HG03378 (cell line): Measurements from ENCODE around the gene SF3B6.
"Not testable (repeated sequence)": the region's sequence is repeated elsewhere in the genome, so short reads cannot be mapped to it uniquely, and the experiment has no call there.

Experiments used
- ATAC-seq: cut with Tn5 transposase; IDR thresholded peaks from one replicate; pipeline ENCODE4 v1.9.1; 2021; ENCODE audit warnings: mild to moderate bottlenecking, moderate library complexity; ENCODE audit not compliant: unreplicated experiment

Gene SF3B6

DNA sequence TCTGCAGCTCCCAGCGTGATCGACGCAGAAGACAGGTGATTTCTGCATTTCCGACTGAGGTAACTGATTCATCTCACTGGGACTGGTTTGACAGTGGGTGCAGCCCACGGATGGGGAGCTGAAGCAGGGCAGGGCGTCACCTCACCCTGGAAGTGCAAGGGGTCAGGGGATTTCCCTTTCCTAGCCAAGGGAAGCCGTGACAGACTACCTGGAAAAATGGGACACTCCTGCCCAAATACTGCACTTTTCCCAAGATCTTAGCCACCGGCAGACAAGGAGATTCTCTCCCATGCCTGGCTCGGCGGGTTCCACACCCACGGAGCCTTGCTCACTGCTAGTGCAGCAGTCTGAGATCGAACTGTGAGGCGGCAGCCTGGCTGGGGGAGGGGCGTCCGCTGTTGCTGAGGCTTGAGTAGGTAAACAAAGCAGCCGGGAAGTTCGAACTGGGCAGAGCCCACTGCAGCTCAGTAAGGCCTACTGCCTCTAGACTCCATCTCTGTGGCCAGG is 19.1 kb upstream of the SF3B6 start:
- ATAC-seq, result not testable (repeated sequence)

DNA sequence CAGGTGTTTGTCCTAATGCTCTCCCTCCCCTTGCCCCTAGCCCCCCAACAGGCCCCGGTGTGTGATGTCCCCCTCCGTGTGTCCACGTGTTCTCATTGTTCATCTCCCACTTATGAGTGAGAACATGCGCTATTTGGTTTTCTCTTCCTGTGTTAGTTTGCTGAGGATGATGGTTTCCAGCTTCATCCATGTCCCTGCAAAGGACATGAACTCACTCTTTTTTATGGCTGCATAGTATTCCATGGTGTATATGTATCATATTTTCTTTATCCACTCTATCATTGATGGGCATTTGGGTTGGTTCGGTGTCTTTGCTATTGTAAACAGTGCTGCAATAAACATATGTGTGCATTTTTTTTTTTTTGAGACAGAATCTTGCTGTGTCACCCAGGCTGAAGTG is 17.1 kb upstream of the SF3B6 start:
- not testable (repeated sequence) for ATAC-seq

DNA sequence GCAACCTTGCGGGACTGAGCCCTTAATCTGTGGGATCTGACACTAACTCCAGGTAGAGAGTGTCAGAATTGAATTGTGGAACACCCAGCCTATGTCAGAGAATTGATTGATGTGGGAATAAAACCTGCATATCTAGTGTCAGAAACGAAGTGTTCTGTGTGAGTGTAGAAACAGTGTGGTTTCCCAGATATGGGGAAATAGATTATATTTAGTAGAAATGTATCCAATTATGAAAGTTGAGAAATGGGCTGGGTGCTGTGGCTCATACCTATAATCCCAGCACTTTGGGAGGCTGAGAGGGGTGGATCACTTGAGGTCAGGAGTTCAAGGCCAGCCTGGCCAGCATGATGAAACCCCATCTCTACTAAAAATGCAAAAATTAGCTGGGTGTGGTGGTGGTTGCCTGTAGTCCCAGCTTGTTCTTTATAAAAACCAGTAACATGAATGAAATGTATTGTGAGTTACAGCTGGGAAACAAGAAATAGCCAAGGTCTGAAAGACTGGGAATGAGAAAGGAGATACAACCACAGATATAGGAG is 12.8 kb upstream of the SF3B6 start:
- ATAC-seq, result no peak

DNA sequence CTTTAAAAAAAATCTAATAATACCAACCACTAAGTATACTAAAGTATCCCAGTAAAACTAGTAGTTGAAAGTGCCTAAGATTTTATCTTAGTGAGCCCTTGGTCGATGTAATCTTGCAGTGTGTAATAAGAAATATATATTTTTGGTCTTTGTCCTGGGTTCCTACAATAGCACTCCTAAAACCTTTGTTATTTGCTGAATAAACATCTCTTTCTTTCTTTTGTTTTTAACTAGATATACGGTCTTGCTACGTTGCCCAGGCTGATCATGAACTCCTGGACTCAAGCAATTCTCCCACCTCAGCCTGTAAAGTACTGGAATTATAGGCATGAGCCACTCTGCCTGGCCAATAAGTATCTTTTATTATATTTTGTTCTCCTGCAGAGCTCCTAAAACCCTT is 10.9 kb upstream of the SF3B6 start:
- no peak for ATAC-seq

DNA sequence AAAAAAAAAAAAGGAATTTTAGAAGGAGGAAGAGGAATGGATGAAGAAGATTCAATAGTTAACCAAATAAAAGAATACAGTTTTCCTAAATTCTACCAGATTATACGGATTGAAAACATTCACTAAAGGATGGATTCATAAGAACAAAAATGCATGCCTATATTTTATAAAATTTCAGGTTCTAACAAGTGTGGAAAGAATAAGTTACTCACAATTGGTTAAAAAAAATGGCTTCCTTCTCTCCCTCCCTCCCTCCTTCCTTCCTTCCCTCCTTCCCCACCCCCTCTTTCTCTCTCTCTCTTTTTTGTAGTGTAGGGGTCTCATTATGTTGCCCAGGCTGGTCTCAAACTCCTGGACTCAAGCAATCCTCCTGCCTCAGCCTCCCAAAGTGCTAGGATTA is 10.1 kb upstream of the SF3B6 start:
- no peak for ATAC-seq

DNA sequence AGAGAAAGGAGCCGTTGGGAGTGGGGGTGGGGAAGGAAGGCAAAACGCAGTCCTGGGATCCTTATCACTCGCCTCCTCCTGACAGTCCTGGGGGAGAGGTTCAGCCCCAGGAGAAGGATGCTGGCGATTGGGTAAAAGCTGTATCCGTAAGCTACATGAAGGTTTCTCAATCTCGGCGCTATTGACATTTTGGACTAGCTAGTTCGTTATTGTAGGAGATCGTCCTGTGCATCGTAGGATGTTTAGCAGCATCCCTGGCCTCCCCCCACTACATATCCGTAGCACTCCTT is 9.0 kb upstream of the SF3B6 start:
- ATAC-seq, result no peak

DNA sequence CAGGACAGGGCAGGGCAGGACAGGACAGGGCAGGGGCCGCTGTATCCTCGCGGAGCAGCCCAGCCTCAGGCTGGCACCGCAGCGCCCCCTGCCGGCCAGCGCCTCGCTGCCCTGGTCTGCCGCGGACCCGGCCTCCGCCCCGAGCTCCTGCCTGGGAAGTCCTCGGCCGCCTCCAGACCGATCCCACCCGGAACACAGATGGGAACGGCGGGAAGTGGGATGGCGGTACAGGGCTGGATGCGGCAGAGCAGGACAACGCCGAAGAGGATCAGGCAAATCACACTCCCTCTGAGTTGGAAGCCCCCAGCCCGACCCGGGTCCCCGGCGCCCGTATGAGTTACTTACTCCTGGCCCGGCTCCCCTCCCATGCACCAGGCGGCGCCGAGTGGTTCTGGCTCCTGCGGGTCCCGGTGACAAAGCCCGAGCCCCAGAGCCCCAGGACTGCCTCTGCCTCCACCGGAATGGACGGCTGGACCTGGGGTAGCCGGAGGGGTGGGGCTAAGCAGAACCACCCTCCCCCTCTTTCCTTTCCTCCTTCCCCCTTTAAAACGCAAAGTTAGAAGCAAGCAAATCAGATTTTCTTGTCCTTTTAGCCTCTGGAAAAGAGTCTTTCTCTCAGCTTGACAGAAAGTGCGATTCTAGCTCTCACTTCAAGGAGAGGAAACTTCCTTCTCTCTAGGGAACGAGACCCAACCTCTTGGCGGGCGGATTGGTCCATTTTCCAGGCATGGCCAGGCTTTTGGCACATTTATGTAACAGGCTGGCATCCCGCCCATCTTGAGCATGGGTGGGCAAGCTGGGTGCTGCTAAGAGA is 8.5 kb upstream of the SF3B6 start, which contains the start of gene TP53I3:
TSS of gene TP53I3 (minus strand) at position 449 of the 814 bp plus-strand sequence. CDS start 508 bp downstream, outside the sequence.
- ATAC-seq, result peak; percentile 49

DNA sequence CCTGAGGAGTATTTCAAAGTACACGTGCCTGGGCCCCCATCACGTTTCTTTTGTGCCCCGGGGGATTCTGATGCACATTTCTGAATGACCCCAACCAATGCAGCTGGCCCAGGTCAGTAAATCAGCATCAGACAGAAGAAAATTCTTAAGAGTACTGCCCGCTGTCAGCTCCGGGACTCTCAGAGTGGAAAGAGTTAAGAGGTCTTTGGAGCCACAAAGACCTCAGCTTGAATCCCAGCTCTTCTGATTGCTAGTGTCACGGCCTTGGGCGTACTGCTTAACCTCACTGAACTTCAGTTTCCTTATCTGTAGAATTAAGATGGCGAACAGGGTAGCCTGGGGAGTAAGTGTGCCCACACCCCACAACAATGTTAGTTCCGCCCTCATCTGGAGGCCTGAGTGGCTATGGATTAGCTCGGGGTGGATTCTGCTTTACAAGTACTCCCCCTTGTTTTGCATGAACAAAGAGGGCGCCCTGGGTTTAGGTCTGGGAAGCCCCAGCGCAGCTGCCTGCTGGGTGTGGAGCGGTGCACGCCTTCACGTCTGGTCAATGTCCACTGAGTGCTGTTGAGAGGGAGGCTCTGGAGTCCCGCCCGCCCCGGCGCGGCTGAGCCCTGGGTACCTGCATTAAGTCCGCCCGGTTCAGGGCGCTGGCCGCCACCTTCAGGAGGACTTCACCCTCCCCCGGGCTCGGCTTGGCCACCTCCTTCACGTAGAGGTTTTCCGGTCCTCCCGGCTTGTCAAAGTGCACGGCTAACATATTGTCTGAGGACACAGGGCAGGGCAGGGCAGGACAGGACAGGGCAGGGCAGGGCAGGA is 7.7 kb upstream of the SF3B6 start:
- ATAC-seq, result peak; percentile 83

DNA sequence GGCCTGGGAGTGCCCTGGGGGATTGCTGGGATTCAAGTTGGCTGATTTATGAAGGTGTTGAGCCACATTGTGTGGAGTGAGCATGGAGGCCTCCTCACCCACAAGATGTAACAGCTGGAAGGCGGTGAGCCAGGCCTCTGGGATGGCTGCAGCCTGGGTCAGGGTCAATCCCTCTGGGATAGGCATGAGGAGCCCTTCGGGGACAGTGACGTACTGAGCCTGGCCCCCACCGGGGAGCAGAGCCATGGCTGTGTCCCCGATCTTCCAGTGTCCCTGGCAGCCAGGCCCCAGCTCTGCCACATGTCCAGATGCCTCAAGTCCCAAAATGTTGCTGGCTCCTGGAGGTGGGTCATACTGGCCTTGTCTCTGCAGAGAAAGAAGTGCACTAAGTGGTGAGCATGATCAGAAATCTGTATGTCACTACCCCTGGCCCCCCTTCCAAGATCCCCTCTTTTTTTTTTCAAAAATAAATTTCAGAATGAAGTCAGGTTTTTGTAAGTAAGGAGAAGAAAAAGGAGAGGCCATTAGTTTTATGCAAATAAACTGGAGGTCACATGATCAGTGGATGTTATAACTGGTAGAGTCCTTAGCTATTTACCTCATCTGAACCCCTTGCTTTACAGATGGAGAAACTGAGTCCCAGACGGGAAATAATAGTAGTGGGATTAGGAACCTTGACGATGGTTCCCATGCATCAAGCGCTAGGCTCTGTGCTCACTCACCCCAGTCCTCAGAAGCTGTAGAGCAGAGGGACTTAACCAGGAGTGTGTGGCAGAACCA is 6.9 kb upstream of the SF3B6 start:
- no peak for ATAC-seq

DNA sequence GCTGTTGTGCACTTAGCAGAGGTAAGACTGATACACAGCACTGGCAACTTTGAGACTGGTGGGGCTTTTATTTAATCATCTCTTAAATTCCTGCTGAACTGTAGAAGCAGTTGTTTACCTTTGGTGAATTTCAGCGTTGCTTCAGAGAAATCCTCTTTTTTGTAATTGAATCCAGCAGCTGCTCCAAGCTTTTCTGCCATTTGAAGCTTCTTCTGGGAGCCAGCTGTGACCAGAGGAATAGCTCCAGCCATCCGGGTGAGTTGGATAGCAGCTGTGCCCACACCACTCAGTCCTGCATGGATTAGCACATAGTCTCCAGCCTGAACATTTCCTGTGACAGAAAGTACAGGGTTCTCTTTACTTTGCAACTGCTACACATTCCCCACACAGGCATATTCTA is 4.6 kb upstream of the SF3B6 start:
- no peak for ATAC-seq

DNA sequence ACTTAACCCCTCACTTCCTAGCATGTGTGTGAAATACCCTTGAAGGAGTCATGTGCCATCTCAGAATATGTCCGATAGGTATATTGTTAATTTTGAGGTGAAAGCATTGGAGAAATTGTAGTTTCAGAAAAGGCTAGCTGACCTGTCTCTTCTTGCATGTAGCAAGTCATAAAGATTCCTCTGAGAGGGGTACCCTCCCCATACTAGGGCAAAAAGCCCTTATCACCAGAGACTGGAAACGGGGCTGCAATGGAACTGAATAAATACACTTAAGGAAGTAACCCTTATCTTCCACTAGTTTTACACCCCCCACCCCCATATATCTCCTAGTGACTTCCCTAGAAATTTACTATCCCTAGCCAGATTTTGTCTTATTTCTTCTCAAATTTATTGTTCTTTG is 1.8 kb upstream of the SF3B6 start:
- ATAC-seq, result no peak

DNA sequence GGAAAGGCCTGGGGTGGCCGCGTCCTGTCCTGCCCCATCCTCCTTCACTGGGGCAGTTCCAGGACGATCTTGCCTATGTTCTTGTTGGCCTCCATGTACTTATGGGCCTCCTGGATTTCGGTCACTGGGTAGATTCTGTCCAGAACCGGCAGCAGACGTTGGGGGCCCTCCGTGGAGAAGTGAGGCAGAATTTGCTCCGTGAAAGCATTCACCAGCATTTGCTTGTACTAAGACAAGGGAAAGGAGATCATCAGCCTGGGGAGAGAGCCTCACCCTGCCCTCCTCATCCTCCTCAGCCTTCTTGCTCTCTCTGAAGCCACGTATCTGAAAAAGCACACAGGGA is 1.4 kb upstream of the SF3B6 start:
- no peak for ATAC-seq

DNA sequence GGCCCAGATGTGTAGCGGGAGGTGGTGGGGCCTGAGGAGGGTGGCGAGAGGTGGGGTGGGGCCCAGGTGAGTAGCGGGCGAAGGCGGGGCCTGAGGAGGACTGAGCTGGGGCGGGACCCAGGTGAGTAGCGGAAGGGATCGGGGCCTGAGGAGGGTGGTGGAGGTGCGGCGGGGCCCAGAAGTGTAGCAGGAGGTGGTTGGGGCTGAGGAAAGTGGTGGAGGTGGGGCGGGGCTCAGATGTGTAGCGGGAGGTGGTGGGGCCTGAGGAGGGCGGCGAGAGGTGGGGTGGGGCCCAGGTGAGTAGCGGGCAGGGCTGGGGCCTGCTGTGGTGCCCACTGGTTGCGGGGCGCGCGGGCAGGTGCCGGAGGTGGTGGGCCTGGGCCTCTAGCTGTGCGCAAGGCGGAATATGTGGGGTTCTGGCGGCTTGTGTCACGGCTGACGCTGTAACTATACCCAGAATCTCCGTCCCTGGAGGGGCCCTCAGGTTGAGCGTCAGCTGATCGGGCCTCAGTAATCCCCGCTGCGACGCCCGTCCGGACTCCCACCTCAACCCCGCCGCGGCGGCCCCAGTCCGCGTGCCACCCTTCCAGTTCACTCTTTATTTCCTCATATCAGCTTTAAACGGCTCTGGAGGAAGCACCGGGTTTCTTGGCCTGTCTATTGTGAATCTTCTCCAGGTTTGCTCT is 866 bp upstream of the SF3B6 start:
- ATAC-seq, result no peak

DNA sequence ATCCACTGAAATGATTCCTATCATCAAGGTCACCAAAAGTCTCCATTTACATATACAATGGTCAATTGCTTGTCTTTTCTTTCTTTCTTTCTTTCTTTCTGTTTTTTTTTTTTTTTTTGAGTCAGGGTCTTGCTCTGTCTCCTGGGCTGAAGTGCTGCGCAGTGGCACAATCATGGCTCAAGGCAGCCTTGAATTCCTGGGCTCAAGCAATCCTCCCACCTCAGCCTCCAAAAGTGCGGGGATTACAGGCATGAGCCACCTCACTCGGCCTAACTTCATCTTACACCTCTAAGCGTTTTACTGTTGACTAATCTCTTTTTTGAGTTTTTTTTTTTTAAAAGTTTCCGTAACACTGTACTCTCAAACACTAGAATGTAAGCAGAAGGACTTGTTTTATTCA is 867 bp downstream of the SF3B6 start:
- ATAC-seq, result no peak

DNA sequence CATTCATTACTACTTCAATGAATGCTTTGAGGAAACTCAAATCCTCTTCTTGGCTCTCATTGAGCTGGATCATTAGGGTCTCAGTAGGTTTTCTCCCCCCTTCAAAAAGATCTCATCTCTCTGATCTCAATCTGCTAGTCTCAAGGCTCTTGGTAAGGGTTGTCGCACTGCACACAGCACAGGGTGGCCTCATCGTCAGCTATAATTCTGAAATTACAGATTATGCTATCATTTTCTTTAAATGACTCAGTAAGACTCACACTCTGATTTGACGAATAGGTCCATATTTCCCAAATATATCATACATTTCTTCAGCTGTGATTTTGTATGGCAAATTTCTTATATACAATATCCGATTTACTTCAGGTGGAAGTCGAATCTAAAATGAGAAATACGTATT is 2.3 kb downstream of the SF3B6 start:
- ATAC-seq, result no peak

DNA sequence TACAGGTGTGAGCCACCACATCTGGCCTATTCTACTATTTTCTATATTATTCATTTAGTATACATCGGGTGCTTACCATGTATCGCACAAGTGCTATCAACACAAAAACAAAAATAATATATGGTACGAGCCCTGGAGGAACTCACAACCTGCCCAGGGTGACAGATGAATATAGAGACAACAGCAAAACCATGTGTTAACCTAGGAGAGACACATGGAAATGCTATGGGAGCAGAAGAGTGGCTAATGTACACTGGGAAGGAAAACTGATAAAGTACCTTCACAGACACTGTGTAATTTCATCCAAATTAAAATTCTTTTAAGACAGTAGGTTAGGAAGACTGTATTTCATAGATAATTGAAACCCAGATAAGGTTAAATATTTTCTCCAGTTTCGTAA is 3.9 kb downstream of the SF3B6 start:
- ATAC-seq, result no peak

DNA sequence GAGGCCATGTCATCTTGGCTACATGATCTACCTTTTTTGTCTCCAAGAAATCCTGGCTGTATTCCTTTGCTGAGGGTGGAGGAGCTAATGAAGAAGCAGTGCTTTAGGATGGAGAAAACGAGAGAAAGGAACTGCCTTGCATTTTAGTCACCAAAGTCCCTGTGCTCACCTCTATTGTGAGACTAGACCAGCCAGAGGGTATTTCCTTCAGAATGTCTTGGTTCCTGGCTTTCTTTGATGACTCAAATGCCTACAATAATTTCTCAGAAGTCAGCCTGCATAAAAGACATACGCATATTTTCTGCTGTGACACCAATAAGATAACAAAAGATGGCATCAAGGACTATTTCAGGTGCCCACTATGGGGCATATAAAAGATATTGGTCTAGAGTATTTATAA is 10.8 kb downstream of the SF3B6 start:
- ATAC-seq, result no peak

DNA sequence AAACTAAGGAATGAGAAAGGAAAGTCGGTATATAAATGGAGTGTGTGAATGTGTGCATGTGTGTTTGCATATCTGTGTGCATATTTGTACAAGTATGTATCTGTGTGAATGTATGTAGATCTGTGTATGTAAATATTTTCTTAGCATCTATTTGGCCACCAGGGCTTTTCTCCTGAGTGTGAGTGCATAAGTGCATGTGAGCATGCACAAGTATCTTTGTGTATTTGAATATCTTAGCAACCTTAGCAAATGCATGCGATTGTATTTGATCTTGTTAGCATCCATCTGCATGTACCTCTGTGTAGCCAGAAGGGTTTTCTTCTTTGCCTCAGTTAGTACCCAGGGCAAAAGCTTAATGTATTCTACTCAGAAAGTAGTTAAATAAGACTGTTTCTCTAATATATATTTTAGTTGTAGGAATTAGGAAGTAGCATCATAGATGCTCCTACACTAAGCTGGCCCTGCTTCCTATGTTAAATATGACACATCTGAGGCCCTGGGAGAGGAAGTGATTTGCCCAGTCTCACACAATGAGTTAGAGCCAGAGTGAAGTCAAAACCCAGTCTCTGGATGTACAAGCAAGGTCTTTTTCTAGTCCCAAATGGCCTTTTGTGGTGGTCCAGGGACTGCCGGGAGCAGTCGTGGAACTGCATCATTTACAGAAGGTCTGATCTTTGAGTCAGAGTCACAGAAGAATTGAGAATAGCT is 17.4 kb downstream of the SF3B6 start:
- no peak for ATAC-seq

DNA sequence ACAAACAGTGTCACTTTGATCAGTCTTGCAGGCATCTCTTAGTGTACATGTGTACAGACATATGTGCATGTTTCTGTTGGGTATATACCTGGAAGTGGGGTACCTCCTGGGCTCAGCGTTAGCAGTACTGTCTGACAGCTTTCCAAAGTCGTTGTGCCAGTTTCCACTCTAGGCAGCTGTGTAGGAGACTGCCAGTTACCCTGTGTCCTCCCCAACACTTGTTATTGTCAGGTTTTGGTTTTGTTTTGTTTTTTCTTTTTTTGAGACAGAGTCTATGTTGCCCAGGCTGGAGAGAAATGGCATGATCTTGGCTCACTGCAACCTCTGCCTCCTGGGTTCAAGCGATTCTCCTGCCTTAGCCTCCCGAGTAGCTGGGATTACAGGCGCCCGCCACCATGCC is 20.4 kb downstream of the SF3B6 start:
- no peak for ATAC-seq

DNA sequence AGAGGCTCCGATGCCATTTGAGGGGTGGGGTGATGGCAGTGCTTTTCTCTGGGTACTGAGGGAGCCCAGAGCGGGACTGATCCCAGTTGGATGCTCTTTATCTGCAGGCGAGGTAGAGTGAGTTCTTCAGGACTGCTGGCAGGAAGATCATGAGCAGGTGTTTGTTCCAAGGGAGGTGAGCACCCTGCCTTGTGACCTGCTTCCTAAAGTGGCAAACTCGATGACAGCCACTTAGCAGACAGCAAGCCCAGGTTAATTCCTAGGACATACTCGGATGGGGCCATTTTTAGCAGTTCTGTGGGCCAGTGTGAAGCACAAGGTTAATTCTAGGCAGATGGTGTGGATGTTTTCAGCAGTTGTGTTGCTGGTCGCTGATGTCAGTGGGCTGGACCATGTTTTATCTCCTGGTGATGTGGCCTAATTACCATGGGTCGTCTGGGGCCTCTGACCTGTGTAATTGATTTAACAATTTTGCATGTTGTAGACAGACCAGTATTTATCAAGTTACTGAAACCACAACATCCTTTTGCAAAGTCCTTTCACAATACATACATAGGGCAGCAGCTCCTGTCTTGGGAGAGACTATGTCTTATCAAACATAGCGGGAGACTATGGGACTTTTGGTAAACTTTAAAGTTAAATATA is 21.6 kb downstream of the SF3B6 start:
- ATAC-seq, result no peak
